ENCODE measurements around the gene BRD4. TPM values are rescaled to one million over a fixed set of nuclear protein-coding genes. Genes with fewer than 3 reads are reported as not detected.

Gene BRD4
- total and polyA plus RNA-seq, 2 of the 13 experiments (the other 11 are each of a cell fraction or from before 2014, with no cell fraction given): 10.5 to 11.4 TPM

- no peak for TF ChIP-seq CERS6 (CRISPR knock-in tag; IDR thresholded peaks at IDR 0.05)
- 0 out of 2 replicates have a peak, but pooled peaks have one; percentile 5 for TF ChIP-seq SALL2 (CRISPR knock-in tag; IDR thresholded peaks at IDR 0.05)
- TF ChIP-seq ETV5 (CRISPR knock-in tag; IDR thresholded peaks at IDR 0.05; ENCODE audit: borderline replicate concordance): 0 out of 2 replicates have a peak, but pooled peaks have one; percentile 9
- TF ChIP-seq YEATS4 (CRISPR knock-in tag; IDR thresholded peaks at IDR 0.05; ENCODE audit: borderline replicate concordance): 0 out of 2 replicates have a peak, but pooled peaks have one; percentile 6
- no peak for TF ChIP-seq MAZ (IDR thresholded peaks at IDR 0.05; ENCODE audit: borderline replicate concordance, low read depth, low read length)
- peak; percentile 55 for TF ChIP-seq MAZ (CRISPR knock-in tag; IDR thresholded peaks at IDR 0.05; ENCODE audit: low read depth)
- TF ChIP-seq FOXK1 (CRISPR knock-in tag; IDR thresholded peaks at IDR 0.05; ENCODE audit: borderline replicate concordance, low read depth): 0 out of 2 replicates have a peak, but pooled peaks have one; percentile 16
- no peak for TF ChIP-seq ATF4 (CRISPR knock-in tag; IDR thresholded peaks at IDR 0.05)
- TF ChIP-seq ZSCAN29 (CRISPR knock-in tag; conservative IDR thresholded peaks at IDR 0.05): no peak
- TF ChIP-seq CREBL2 (CRISPR knock-in tag; IDR thresholded peaks at IDR 0.05; ENCODE audit: borderline replicate concordance): peak; percentile 44; the same call in 1 of the 2 replicates
- TF ChIP-seq KIAA2018 (CRISPR knock-in tag; IDR thresholded peaks at IDR 0.05; ENCODE audit: borderline replicate concordance): no peak
- TF ChIP-seq ZFAT (CRISPR knock-in tag; conservative IDR thresholded peaks at IDR 0.05): no peak
- TF ChIP-seq MXD4 (CRISPR knock-in tag; IDR thresholded peaks at IDR 0.05): 0 out of 2 replicates have a peak, but pooled peaks have one; percentile 27
- TF ChIP-seq HES4 (CRISPR knock-in tag; IDR thresholded peaks at IDR 0.05; ENCODE audit: borderline replicate concordance): peak; percentile 66; the same call in 1 of the 2 replicates
- no peak for TF ChIP-seq KMT2B (CRISPR knock-in tag; IDR thresholded peaks at IDR 0.05)
- 0 out of 2 replicates have a peak, but pooled peaks have one; percentile 17 for TF ChIP-seq KLF6 (CRISPR knock-in tag; IDR thresholded peaks at IDR 0.05)
- TF ChIP-seq KDM1A (CRISPR knock-in tag; IDR thresholded peaks at IDR 0.05): 0 out of 2 replicates have a peak, but pooled peaks have one; percentile 17
Measured at GRCh38 chr19:15331419-15332310, 674 bp downstream of the BRD4 start (continued).
